PC-3 (cell line): Measurements from ENCODE around the gene TMC3. TPM values are rescaled to one million over a fixed set of nuclear protein-coding genes. Genes with fewer than 3 reads are reported as not detected.

Experiments
- ATAC-seq: fragments of 200-7000 bp; cut with Tn5 transposase; 2 replicates; pipeline ENCODE4 v1.9.1; 2020; ENCODE audit warnings: mild to moderate bottlenecking, moderate library complexity
- BruUV-seq: library from RNA; stranded (reverse); fragments of 400-500 nt; replicated peaks from 2 replicates; lab custom pipeline; 2021; lab: Mats Ljungman, UMichigan
- CTCF ChIA-PET: fragments of 300-600 bp; sonication (Branson Sonifier 250); formaldehyde crosslinking; loops from one replicate; lab custom pipeline; 2022; ENCODE audit warnings: antibody characterized with exemption; lab: Charles Lee
- POLR2A ChIA-PET: fragments of 300-600 bp; sonication (Branson Sonifier 250); formaldehyde crosslinking; loops from one replicate; lab custom pipeline; 2022; ENCODE audit warnings: antibody characterized with exemption; ENCODE audit not compliant: unreplicated experiment; lab: Charles Lee
- DNase-seq: peaks from one replicate; pipeline ENCODE4 v3.0.0-alpha.2; 2015
- H2AFZ ChIP-seq: fragments of 300-600 bp; sonication (generic); 2 replicates; pipeline ENCODE4 v1.6.0; 2016; ENCODE audit warnings: antibody characterized with exemption, low read length
- H3F3A ChIP-seq: fragments of 300-600 bp; sonication (generic); one replicate; pipeline ENCODE4 v1.6.0; 2017; ENCODE audit warnings: antibody characterized with exemption, low read length, control low read depth, mild to moderate bottlenecking; ENCODE audit not compliant: unreplicated experiment
- H3K27ac ChIP-seq: fragments of 300-600 bp; sonication (generic); 2 replicates; pipeline ENCODE4 v1.5.1; 2016; ENCODE audit warnings: mild to moderate bottlenecking, low read length
- H3K27me3 ChIP-seq: fragments of 300-600 bp; sonication (generic); 2 replicates; pipeline ENCODE4 v1.6.1; 2016; ENCODE audit warnings: low read length, mixed read lengths
- H3K36me3 ChIP-seq: fragments of 300-600 bp; sonication (generic); 2 replicates; pipeline ENCODE4 v1.6.1; 2016; ENCODE audit warnings: low read depth, mixed run types, low read length, mixed read lengths
- H3K4me1 ChIP-seq: fragments of 300-600 bp; sonication (generic); 2 replicates; pipeline ENCODE4 v1.5.1; 2016; ENCODE audit warnings: low read length; ENCODE audit not compliant: insufficient read depth
- H3K4me2 ChIP-seq: fragments of 300-600 bp; sonication (generic); 2 replicates; pipeline ENCODE4 v1.6.0; 2016; ENCODE audit warnings: low read length
- H3K4me3 ChIP-seq: fragments of 300-600 bp; sonication (generic); 2 replicates; pipeline ENCODE4 v1.5.1; 2016; ENCODE audit warnings: mild to moderate bottlenecking, low read length, mixed read lengths
- H3K79me2 ChIP-seq: fragments of 300-600 bp; sonication (generic); 2 replicates; pipeline ENCODE4 v1.6.1; 2017; ENCODE audit warnings: low read length, mixed read lengths
- H3K9ac ChIP-seq: fragments of 300-600 bp; sonication (generic); 2 replicates; pipeline ENCODE4 v1.6.0; 2016; ENCODE audit warnings: mild to moderate bottlenecking, low read length
- H3K9me2 ChIP-seq: fragments of 300-600 bp; sonication (generic); replicated peaks from 2 replicates; pipeline ENCODE4 v1.6.1; 2016; ENCODE audit warnings: mixed run types, low read length, mixed read lengths
- H3K9me3 ChIP-seq: fragments of 300-600 bp; sonication (generic); 2 replicates; pipeline ENCODE4 v1.6.1; 2016; ENCODE audit warnings: low read length, mixed read lengths
- H4K20me1 ChIP-seq: fragments of 300-600 bp; sonication (generic); 2 replicates; pipeline ENCODE4 v1.6.1; 2016; ENCODE audit warnings: low read length, mixed read lengths
- CTCF ChIP-seq: fragments of 300-600 bp; sonication (generic); conservative IDR thresholded peaks from 2 replicates; pipeline ENCODE4 v1.5.1; 2017; ENCODE audit warnings: antibody characterized with exemption, low read depth, mild to moderate bottlenecking, low read length
- EZH2 ChIP-seq: fragments of 300-600 bp; sonication (generic); IDR thresholded peaks from one replicate; pipeline ENCODE4 v1.6.1; 2017; ENCODE audit warnings: antibody characterized with exemption, mild to moderate bottlenecking, low read length; ENCODE audit not compliant: unreplicated experiment
- EZH2phosphoT487 ChIP-seq: fragments of 300-600 bp; sonication (generic); IDR thresholded peaks from 2 replicates; pipeline ENCODE4 v1.6.1; 2018; ENCODE audit warnings: mild to moderate bottlenecking, antibody characterized with exemption, low read length, borderline replicate concordance
- intact Hi-C: fragments of 100-400 bp; cut with micrococcal nuclease; formaldehyde crosslinking; loops from 2 replicates; pipeline ENCODE4 v1.9.0; 2023
- total RNA-seq: library from RNA; depleted of rRNA; stranded (reverse); fragments of >200 nt; gene quantifications from 2 replicates; pipeline ENCODE4 v1.2.3, GENCODE V29; 2014

The TMC3 gene
- total RNA-seq, 1 experiment from 2014 or later = not detected

DNA sequence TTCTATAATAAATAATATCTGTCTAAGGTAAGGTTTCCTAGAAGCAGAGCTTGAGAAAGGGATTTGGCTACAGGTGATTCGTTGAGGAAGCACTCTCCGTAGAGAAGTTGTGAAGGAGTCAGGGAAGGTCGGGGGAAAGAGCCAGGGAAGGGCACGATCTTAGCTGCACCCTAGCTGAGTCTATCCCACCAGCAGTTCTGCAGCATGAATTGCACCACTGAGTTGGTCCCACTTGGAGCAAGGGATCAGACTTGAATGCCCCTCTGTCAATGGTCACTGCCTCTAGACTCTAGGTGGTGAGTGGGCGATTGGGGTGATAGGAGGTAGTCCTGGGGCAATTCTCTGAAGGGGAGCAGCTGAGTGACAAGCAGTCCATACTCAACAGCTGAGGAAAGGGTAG is 13.5 kb downstream of the TMC3 start:
- Histone ChIP-seq H3K9ac (no peak overlapping the region), H3F3A (no peaks in the 10 kb centered on the region), H3K9me2 (no peaks in the 10 kb centered on the region), H3K4me2 (no peak overlapping the region), H3K79me2 (no peaks in the 10 kb centered on the region), H4K20me1 (no peaks in the 10 kb centered on the region), H3K4me1 (no peaks in the 10 kb centered on the region), H2AFZ (no peak overlapping the region), H3K4me3 (no peak overlapping the region), H3K27ac (no peak overlapping the region), H3K36me3 (no peaks in the 10 kb centered on the region), H3K27me3 (peaks cover 15% of the 10 kb centered on the region), H3K9me3 (no peaks in the 10 kb centered on the region)
- CTCF ChIA-PET = no interaction called here
- no peak for ATAC-seq
- intact Hi-C loops = no loop called here
- TF ChIP-seq EZH2phosphoT487 (no peak), CTCF (no peak), EZH2 (no peak)
- no TSS peak for BruUV-seq
- no peak for DNase-seq
- POLR2A ChIA-PET = no interaction called here

GRCh38 chr15:81358248-81358647 is 15.8 kb downstream of the TMC3 start:
- Histone ChIP-seq H3K9me2 (no peaks in the 10 kb centered on the region), H3K4me3 (no peak overlapping the region), H3K9ac (no peak overlapping the region), H3K9me3 (no peaks in the 10 kb centered on the region), H3K36me3 (no peaks in the 10 kb centered on the region), H3K4me1 (no peaks in the 10 kb centered on the region), H3K27ac (no peak overlapping the region), H3K4me2 (no peak overlapping the region), H3F3A (no peaks in the 10 kb centered on the region), H3K27me3 (peaks cover 19% of the 10 kb centered on the region), H2AFZ (no peak overlapping the region), H4K20me1 (no peaks in the 10 kb centered on the region), H3K79me2 (no peaks in the 10 kb centered on the region)
- ChIA-PET POLR2A (no interaction called here), CTCF (interaction anchor here (0.6 kb wide), 1 partner anchor 530 kb away, joined by 3 read pairs; no protein-coding TSS in a partner anchor)
- no peak for ATAC-seq
- intact Hi-C loops = no loop called here
- no TSS peak for BruUV-seq
- DNase-seq = no peak
- no peak for TF ChIP-seq CTCF
- no peak for TF ChIP-seq EZH2phosphoT487
- no peak for TF ChIP-seq EZH2

GRCh38 chr15:81357180-81357686 is 16.8 kb downstream of the TMC3 start:
- ChIA-PET POLR2A (no interaction called here), CTCF (no interaction called here)
- H3K9me2 ChIP-seq = no peaks in the 10 kb centered on the region
- intact Hi-C loops = no loop called here
- no peaks in the 10 kb centered on the region for H3K4me1 ChIP-seq
- DNase-seq (no peak), ATAC-seq (no peak)
- no peaks in the 10 kb centered on the region for H3K9me3 ChIP-seq
- H2AFZ ChIP-seq = no peak overlapping the region
- H3F3A ChIP-seq = no peaks in the 10 kb centered on the region
- no peaks in the 10 kb centered on the region for H4K20me1 ChIP-seq
- no peaks in the 10 kb centered on the region for H3K79me2 ChIP-seq
- H3K36me3 ChIP-seq = no peaks in the 10 kb centered on the region
- peaks cover 19% of the 10 kb centered on the region for H3K27me3 ChIP-seq
- H3K4me2 ChIP-seq = no peak overlapping the region
- H3K9ac ChIP-seq = no peak overlapping the region
- no peak overlapping the region for H3K27ac ChIP-seq
- TF ChIP-seq CTCF = 0 out of 2 replicates have a peak, but pooled peaks have one; percentile 29
- no peak for TF ChIP-seq EZH2
- no peak for TF ChIP-seq EZH2phosphoT487
- H3K4me3 ChIP-seq = no peak overlapping the region
- BruUV-seq = no TSS peak
